C1 segment of cervical spinal cord (tissue), 14 donors: ENCODE data around the gene THY1.
A peak's percentile ranks its signal among the peaks of the same experiment; 100 is the strongest.
"Not testable (repeated sequence)": the region's sequence is repeated elsewhere in the genome, so short reads cannot be mapped to it uniquely, and the experiment has no call there.

ENCODE experiments used
- DNase-seq, 14 donors: peaks; one replicate each; lab custom pipeline; 2025; lab: John Stamatoyannopoulos, UW

THY1 gene

DNA sequence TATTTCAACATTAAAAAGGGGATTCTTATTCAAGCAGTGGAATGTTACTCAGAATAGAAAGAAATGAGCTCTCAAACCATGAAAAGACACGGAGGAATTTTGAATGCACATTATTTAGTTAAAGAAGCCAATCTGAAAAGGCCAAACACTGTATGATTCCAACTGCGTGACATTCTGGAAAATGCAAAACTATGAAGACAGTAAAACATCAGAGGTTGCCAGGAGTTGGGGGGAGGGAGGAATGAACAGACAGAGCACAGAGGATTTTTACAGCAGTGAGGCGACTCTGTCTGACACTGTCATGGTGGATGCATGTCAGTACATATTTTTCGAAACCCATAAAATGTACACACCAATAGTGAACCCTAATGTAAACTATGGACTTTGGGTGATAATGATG is 22.9 kb upstream of the THY1 start:
- no peak for DNase-seq

GRCh38 chr11:119445379-119445778 is 22.4 kb upstream of the THY1 start:
- no peak for DNase-seq

- no peak for DNase-seq
These were observed 18.9 kb upstream of the THY1 start for GRCh38 chr11:119441898-119442243.

GRCh38 chr11:119438599-119438998 is 15.6 kb upstream of the THY1 start:
- no peak for DNase-seq

DNA sequence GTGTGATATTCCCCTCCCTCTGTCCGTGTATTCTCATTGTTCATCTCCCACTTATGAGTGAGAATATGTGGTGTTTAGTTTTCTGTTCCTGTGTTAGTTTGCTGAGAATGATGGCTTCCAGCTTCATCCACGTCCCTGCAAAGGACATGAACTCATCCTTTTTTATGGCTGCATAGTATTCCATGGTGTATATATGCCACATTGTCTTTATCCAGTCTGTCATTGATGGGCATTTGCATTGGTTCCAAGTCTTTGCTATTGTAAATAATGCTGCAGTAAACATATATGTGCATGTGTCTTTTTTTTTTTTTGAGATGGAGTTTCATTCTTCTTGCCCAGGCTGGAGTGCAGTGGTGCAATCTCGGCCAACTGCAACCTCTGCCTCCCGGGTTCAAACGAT is 14.5 kb upstream of the THY1 start:
- DNase-seq = not testable (repeated sequence)

DNA sequence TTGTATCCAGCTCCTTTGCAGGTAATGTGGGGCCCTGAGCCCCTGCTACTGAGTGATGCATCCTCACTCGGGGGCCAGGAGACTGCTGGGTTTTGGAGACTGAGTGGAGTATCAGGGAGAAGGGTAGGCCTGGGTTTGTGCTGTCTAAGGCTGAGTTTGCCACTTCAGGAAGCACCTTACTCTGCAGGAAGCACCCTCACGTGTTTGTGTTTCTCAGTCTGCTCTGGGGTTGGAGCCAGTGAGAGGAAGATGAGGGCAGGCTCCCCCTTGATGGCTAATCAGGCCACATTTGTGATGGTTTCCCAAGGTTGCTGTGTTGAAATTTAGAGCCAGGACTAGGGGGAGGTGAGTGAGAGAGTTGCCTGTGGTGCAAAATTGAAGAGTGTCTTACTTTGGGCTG is 13.7 kb upstream of the THY1 start:
- no peak for DNase-seq

DNA sequence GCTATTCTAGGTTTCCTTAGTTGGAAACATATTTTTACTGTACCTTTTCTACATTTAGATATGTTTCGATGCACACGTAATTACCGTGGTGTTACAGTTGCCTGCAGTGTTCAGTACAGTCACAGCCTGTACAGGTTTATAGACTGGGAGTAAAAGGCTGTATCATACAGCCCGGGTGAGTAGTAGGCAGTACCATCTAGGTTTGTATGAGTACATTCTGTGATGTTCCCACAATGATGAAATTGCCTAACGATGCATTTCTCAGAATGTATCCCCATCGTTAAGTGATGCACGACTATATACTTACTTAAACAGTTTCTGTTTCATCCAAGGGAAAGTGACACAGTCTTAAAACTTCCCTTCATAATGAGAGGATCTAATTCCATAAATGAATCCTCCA is 13.1 kb upstream of the THY1 start:
- DNase-seq = no peak

DNA sequence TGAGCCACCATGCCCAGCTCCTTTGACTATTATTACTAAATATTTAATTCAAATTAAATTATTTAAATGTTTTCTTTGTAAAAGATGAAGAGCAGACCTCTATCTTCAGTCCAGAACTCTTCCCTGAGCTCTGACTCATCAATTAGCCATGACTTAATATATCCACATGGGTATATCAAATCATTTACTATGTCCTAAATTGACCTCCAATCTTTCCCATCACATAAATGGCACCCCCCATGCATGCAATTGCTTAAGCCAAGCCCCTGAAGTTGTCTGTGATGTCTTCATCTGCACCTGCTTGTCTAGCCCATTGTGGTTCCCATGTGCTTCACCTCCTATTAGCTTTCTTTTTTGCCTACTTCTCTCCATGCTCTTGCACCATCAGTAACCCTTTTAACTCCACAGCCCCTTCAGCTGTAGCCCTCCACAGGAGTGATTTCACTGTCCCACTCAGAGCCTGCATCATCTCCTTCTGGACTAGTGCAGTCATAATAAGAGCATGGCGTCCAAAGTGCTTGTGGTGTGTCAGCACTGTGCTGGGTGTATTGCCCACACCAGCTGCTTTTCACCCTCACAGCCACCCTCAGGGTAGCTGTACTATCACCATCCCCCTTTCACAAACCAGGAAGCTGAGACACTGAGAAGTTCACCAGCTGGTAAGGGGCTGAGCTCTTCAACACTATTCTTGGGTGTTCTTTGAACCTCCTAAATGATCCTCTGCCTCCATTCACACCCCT is 11.8 kb upstream of the THY1 start:
- DNase-seq = no peak

GRCh38 chr11:119433358-119433725 is 10.4 kb upstream of the THY1 start:
- DNase-seq = no peak

DNA sequence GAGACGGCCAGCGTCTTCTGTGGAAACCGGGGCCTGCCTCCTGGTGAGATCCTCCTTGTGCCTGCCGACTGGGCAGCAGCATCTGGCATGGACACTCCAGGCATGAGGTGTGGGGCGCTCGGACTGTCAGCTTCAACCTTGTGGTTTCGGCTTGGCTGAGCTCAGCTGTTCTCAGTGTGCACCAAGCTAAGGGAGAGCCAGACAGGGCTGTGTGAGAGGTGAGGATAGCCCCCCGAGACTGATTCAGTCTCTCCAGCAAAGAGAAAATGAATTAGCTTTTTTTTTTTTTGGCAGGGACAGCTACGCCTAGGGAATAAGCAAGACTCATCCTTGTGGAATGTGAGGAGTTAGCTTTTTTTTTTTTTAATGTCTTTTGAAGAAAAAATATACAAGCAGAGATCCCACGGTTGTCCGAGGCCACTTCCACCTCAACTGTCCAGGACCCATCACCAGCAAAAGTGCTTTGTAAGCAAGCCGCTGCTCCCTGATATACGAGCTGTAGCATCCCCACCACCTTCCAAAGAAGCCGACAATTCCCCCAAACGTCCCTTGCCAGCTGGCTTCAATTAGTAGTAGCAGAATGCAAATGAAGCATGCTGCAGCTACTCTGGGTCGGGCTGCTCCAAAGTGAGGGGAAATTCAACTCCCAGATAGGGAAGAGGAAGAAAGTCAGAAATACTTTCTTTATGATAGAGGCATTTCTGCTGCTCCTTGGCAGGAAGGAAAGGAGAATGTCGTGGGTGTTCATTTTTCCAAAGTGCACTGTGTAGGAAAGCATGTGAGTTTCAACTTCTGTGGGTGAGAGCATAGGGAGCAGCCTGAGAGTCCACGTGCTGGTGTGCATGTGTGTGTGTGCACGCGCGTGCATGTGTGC is 9.7 kb upstream of the THY1 start:
- DNase-seq = no peak

DNA sequence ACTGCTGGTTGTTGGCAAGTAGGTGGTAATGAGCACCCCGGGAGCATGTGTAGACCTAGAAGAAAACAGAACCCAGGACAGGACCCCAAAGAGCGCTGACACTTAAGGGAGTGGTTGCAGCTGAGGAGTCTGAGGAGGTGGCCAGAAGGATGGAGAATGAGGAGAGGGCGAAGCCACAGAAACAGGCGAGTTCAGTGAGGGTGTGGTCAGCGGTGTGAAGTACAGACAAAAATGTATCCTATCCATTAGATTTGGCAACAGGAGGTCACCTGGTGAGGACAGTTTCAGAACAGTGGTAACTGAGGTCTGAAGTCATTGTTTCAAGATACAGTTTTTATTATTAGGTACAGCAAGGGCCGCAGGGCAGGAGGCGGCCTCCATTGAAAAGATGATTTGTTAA is 8.6 kb upstream of the THY1 start:
- DNase-seq = no peak

DNA sequence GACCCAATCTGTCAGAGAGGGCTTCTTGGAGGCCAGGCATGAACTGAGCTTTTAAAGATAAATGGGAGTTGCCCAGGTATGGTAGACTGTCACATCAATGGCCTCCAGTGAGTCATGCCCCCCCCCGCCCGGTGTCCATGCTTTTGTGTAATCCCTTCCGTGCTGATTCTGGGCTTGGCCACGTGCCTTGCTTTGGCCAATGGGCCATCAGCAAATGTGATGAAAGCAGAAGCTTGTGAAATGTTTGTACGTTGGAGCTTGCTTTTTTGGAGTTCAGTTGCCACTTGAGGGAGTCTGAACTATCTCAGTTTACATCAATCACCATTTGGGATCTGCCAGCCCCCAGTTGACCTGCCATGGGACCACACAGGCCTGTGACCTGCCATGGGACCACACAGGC is 4.3 kb upstream of the THY1 start:
- DNase-seq = no peak

GRCh38 chr11:119426142-119426541 is 3.2 kb upstream of the THY1 start:
- no peak for DNase-seq

- no peak for DNase-seq
These were observed 1.8 kb upstream of the THY1 start for GRCh38 chr11:119424775-119425174.

DNA sequence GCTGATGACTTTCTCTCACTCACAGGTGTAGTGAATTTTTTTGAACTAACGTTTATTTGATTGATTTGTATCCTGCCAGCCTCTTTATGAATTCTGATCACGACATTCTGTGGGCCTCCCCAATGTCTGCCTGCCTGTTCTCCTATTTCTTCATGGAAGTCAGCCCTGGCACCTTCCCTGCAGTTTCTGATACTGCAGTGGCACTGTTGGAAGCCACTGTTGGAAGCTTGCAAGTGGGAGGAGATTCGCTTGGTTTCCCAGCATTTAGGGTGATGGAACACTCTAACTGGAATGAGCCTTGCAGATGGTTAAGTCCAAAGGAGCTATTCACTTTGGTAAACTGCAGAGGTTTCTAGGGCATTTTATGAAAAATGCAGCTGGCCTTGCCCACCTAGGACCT is 1.3 kb upstream of the THY1 start:
- DNase-seq = no peak

DNA sequence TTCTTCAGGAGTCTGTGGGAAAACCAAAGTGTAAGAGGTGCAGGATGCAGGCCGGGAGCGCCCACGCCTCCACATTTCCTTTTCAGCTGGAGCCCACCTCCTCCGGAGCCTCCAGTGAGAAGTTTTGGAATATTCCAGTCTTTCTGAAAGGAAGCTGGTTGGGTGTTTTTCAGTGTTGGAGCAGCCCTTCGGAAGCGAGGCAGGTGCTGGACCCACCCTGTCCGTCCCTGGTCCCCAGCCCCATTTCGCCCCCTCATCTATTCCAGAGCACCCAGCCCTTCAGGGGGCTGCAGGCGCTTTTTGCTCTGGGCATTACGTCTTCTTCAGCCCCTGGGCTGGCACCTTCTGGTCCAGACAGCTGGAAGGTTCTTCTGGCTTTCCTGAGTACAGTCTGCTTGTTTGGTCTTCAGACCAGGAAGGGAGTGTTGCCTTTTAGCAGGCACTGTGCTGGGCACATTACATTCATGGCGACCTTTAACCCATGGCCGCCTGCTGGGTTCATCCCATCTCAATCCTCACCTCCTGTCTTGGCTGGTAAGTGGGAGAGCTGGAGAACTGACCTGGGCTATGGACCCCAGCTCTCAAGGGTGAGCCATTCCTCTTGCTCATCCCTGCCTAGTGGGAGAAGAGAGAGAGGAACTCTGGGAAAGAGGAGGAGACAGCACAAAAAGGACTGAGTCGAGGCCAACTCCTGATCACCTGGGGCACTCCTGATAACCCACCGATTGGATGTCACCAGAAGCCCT is 710 bp upstream of the THY1 start:
- peak in 1 of 14 donors; percentile 48 for DNase-seq

GRCh38 chr11:119421941-119422808 is 797 bp downstream of the THY1 start:
- DNase-seq = peak in 4 of 14 donors; percentile 12 to 68 (median 24)

GRCh38 chr11:119421351-119421750 is 1.6 kb downstream of the THY1 start:
- DNase-seq = no peak

- DNase-seq = no peak
These were observed 2.3 kb downstream of the THY1 start for GRCh38 chr11:119420631-119421030.

DNA sequence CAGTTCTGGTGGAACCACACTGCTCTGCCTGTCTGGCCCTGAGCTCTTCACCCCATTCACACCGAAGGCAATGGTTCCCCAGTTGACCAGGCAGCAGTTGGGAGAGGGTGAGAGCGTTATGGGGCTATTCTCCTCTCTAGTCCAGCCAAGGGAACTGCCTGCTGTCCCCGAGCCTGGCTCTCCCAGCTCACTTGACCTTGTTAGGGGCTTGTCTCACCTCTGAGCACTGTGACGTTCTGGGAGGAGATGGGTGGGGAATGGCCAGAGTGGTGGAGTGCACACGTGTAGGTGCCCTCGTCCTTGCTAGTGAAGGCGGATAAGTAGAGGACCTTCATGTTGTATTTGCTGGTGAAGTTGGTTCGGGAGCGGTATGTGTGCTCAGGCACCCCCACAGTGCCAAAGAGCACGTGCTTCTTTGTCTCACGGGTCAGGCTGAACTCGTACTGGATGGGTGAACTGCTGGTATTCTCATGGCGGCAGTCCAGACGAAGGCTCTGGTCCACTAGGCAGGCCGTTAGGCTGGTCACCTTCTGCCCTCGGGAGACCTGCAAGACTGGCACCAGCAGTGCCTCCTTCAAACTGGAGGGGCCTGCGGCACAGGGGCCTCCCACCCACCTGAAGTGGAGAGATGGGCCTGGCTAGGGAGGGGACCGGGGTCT is 3.0 kb downstream of the THY1 start:
- DNase-seq = no peak

GRCh38 chr11:119419246-119419645 is 3.7 kb downstream of the THY1 start:
- DNase-seq = no peak
